ENCODE data around the gene ARL15. TPM values are rescaled to one million over a fixed set of nuclear protein-coding genes. Genes with fewer than 3 reads are reported as not detected.

Gene ARL15
- total RNA-seq, 2 donors from 2014 or later: 30.6 to 35.7 TPM

DNA sequence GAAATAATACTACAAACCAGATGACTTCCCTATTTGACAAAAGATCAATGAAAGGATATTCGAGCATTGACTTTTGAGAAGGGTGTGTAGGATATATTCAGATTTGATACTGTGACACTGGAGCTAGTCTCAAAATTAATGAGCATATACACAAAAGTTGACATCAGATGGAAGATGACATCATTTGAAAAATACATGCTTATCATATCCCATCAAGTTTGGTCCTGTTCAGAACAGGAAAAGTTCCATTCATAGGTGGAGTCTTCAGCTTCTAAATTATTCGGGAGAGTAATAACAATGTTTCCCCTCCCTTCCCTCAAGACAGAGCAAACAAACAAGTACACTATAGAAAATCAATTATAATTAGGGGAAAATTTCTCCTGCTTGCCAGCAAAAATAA, 401.6 kb downstream of the ARL15 start:
- DNase-seq (ENCODE audit: low spot score): no peak
- intact Hi-C loops (cut with DNase I): no loop called here

DNA sequence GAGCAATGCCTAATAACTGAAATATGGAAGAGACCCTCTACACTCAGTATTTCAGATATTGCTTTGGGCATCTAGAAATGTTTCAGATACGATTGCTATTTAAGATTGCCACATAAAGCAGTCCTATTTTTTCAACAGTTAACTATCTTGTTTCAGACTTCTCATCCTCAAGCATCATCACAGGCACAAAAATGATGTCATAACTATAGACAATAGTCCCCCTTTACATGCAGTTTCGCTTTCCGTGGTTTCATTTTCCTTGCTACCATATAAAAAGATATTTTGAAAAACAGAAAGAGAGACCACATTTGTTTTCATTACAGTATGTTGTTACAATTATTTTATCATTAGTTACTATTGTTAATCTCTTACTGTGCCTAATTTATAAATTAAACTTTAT, 402.5 kb downstream of the ARL15 start:
- intact Hi-C loops (cut with DNase I): no loop called here

GRCh38 chr5:53906736-53907135, 403.6 kb downstream of the ARL15 start:
- intact Hi-C loops (cut with DNase I): no loop called here
- DNase-seq (ENCODE audit: low spot score): no peak

More for the DNA sequence above, 402.5 kb downstream of the ARL15 start:
- no peak for DNase-seq (ENCODE audit: low spot score)

DNA sequence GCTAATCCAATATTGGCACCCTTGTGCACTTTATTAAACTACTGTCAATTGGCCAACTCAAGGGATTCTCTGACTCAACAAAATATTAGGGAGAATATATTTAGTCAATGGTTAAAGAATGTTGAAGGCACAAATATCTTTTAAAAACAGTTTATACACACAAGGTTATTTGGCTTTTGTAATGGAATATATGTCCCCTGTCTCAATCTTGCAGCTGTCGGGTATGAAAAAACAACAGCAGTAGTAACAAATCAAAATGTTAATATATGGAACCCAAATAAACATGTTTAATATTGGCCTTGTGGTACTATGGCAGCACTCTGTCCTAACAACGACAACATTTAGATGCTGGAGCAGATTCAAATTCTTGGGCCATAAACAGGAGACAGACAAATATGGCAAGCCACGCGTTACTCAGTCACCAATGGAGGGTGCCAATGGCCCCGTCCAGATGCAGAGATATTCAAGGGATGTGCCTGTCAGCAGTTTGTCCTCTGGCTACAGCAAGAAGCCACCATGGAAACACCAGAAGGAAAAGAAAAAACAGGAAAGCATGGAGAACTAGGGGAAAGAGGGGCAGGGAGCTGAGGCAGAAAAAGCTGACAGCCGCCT, 408.0 kb downstream of the ARL15 start:
- intact Hi-C loops (cut with DNase I): no loop called here
- DNase-seq (ENCODE audit: low spot score): no peak

DNA sequence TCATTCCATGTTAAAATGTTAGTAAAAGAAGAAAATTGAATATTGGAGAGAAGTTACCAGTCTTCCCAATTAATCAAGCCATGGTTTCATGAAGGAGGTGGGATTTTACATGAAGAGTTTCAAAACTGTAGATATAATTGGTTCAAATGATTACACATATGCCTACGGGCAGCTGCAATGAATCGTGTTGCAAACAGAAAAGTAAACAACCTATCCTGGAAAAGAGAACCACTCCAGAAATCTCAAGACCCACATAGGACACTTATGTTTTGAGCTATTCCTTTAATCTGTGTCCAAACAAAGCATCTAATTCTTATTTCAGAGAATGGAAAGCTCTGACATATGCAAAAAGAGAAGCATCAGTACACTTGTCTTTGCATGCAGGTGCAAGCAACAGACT, 409.7 kb downstream of the ARL15 start:
- intact Hi-C loops (cut with DNase I): no loop called here
- DNase-seq (ENCODE audit: low spot score): no peak

DNA sequence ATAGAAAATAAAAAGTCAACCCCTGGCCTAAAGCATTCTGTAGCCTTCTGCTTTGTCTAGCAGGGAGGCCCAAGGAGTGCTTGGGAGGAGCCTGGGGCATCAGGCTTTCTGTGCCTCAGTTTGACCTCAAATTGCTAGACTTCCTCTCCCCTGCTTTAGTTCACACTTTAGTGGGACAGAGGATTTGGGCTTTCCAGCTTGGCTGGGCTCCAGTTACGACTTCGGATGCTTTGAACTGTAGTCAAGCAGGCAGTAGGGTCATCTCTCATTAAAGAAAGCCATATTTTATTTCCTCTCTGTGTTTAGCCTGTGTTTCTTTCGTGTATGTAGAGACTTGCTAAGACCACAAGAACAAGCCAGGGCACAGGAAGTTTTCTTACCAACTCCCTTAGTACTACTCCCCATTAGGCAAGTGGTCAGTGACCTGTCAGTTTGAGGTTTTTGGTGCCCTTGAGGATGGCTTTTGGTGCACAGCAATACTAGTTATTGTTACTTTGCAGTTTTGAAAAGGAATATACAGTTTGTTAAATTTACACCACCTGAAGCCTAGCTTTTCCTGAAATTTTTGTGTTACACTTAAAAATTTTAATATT, 415.2 kb downstream of the ARL15 start:
- no peak for DNase-seq (ENCODE audit: low spot score)
- intact Hi-C loops (cut with DNase I): no loop called here

DNA sequence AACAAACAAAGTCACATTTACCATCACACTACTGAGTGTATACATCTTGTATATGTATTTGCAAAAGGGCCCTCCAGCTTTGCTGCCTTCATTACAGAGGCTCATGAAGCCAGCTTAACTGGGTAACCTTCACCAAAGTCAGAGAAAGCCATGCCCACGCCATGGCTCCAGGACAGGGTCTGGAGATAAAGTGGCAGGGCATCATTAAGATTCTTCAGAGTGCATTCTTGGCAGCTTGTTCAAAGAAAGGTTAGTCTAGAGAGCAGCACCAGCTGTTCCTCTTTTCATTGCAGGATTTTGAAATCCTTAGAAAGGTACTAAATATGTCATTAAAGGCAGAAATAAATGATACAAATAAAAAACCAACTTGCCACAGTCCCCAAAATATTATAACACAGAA, 416.7 kb downstream of the ARL15 start:
- intact Hi-C loops (cut with DNase I): no loop called here
- no peak for DNase-seq (ENCODE audit: low spot score)

- DNase-seq (ENCODE audit: low spot score): no peak
- intact Hi-C loops (cut with DNase I): no loop called here
These were observed 418.1 kb downstream of the ARL15 start for GRCh38 chr5:53892224-53892623.

DNA sequence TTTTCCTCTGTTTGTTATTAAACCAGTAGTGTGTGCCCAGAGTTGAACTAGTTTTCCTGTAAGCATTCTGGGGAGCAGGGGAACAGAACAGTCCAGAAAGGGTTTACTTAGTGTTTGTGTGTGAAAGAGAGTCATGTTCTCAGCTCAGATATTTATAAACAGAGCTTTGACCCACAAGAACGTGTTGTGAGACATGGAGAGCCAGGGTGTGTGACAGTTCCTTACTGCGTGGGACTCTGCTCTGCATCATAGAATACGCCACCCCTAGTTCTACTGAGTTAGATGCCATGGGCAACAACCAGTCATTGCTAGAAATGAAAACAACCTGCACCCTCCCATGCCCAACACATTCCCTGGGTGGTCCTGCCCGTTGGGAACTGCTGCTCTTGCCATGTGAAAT, 419.2 kb downstream of the ARL15 start:
- no peak for DNase-seq (ENCODE audit: low spot score)
- intact Hi-C loops (cut with DNase I): no loop called here

GRCh38 chr5:53890490-53890889, 419.9 kb downstream of the ARL15 start:
- DNase-seq (ENCODE audit: low spot score): no peak
- intact Hi-C loops (cut with DNase I): no loop called here

- DNase-seq (ENCODE audit: low spot score): no peak
- intact Hi-C loops (cut with DNase I): no loop called here
These were observed 425.5 kb downstream of the ARL15 start for GRCh38 chr5:53884844-53885243.

- DNase-seq (ENCODE audit: low spot score): no peak
- intact Hi-C loops (cut with DNase I): no loop called here
These were observed 426.0 kb downstream of the ARL15 start for GRCh38 chr5:53884417-53884816.

DNA sequence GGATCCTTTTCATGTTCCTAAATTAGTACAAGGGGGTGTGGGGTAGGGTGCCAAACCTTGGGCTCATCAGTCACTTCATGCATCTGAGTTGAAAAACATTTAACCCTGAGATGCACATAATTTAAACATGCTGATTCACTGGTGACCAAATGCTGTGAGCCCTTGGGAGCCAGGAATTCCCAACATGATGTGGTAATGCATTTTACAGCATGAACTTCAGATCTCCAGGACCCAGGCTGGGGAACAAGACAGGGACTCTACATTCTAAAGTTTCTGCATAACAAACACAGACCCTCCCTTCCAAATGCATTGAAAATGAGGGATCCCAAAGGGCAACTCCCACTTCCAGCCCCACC, 427.7 kb downstream of the ARL15 start:
- no peak for DNase-seq (ENCODE audit: low spot score)
- intact Hi-C loops (cut with DNase I): no loop called here

- intact Hi-C loops (cut with DNase I): no loop called here
These were observed 428.2 kb downstream of the ARL15 start for GRCh38 chr5:53882006-53882675.

DNA sequence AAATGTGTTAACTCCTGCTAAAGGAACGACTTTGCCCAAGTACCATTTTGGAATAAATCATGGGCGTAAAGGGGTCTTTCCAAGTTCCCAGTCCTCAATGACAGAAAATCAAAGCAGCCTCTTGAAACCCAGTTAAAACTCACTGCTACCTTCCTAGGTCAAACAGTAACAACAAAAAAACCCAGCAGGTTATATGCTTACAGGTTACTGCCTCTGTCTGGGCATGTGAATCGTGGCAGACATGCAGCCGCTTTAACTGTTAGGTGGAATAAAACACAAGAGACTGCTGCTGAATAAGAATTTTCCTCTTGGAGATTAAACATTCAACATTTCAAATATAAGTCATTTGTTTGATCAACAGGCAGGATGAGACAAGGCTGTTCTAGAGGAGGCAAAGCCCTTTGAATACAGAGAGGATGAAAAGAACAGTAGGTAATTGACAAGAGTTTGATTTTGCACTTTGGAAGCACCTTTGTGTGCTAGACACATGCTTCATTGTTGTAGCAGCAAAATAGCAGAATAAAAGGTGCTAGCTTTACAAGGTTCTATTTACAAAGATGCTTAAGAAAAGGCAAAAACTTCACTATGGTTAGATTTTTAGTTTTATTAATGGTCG, 430.6 kb downstream of the ARL15 start:
- intact Hi-C loops (cut with DNase I): no loop called here
- no peak for DNase-seq (ENCODE audit: low spot score)

More at GRCh38 chr5:53882006-53882675, 428.2 kb downstream of the ARL15 start:
- no peak for DNase-seq (ENCODE audit: low spot score)

DNA sequence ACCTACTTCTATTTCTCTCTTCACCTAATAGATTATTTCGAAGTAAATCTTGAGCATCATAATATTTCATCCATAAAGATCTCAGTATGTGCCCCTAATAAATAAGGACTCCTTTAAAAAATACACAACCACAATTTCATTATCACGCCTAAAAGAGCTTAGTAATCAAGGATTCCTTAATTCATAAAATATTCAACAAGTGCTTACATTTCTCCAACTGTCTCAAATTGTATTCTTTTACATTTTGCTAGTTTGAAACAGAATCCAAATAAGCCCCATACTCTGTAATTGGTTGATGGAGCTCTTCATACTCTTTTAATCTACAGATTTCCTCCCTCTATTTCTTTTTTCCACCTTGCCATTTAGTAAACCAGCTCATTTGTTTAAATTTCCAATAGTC, 432.4 kb downstream of the ARL15 start:
- DNase-seq (ENCODE audit: low spot score): no peak
- intact Hi-C loops (cut with DNase I): no loop called here

DNA sequence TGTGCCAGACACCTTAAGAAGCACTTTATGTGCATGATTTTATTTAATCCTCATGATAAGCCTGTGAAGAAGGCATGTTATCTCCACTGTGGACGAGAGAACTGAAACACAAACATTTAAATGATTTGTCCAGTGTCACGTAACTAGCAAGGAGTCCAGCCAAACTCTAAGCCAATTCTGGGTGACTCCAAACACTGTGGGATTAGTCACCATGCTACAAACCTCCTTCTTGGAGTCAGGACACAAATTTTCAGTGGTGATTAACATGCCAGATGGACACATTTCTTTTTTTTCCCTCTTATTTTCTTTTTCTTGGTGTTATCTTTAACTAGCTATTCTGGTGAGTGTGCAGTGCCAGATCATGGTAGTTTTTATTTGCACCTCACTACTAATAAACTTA, 433.1 kb downstream of the ARL15 start:
- DNase-seq (ENCODE audit: low spot score): no peak
- intact Hi-C loops (cut with DNase I): no loop called here

DNA sequence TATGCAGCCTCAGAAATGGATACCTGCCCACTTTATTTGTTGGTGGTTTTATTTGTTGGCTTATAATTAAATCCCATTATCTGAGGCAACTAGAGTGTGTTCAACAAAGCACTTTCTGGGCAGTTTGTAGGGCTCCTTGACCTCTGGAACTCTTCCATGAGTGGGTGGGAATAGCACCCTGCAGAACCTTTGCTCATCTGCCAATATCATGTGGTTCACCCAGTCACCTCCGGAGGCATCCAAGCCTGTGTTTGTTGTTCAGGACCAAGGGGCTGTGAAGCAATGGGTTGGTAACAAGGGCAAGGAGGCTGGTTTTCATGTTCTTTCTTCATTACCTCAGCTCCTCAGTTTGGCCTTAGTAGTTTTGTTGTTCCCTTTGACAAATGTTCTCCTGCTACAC, 436.0 kb downstream of the ARL15 start:
- intact Hi-C loops (cut with DNase I): no loop called here
- no peak for DNase-seq (ENCODE audit: low spot score)

DNA sequence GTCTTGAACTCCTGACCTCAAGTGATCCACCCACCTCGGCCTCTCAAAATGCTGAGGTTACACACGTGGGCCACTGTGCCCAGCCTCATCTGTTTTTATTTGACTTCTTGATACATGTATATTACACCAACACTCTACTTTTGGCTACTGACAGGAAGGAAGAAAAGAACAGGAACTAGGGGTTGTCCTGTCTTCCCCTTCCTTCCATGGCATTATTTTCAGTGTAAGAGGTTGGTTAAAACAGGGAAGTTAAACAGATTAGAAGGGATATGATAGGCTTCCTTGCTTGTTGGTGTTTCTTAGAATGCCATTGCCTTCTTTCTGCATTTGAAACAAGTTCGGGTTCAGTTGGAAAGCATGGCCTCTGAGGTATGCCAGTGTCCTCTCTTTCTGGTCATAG, 437.1 kb downstream of the ARL15 start:
- no peak for DNase-seq (ENCODE audit: low spot score)
- intact Hi-C loops (cut with DNase I): no loop called here

DNA sequence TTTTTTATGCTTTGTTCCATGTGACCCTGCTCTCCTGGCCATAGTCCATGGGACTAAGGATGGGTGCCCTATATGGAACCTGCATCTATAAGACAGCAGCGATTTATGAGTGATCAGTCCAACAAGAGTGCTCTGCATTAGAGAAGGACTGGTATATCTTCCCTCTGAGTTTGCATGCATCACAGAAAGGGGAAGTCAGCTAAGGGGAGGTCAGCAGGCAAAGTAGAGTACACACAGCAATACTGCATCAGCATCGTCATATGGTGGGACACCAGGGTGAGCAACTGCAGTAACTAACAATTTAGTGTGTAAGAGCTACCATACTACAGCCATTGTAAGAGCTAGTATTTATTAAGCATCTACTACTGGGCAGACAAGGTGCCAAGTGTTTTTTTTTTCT, 438.6 kb downstream of the ARL15 start:
- intact Hi-C loops (cut with DNase I): no loop called here
- no peak for DNase-seq (ENCODE audit: low spot score)

- no peak for DNase-seq (ENCODE audit: low spot score)
- intact Hi-C loops (cut with DNase I): no loop called here
These were observed 439.3 kb downstream of the ARL15 start for GRCh38 chr5:53871050-53871449.

Data from posterior vena cava (tissue), 2 donors.